GM19023 (cell line): ENCODE data around the gene GPR84.

Experiments used
- ATAC-seq: cut with Tn5 transposase; IDR thresholded peaks from one replicate; pipeline ENCODE4 v1.9.1; 2021; ENCODE audit warnings: mild to moderate bottlenecking, moderate library complexity; ENCODE audit not compliant: unreplicated experiment

The GPR84 gene

GRCh38 chr12:54375259-54375579 lies 10.9 kb upstream of the GPR84 start:
- no peak for ATAC-seq

GRCh38 chr12:54374562-54375258 lies 10.4 kb upstream of the GPR84 start:
- ATAC-seq = no peak

- ATAC-seq = no peak
These were observed 9.6 kb upstream of the GPR84 start for GRCh38 chr12:54373649-54374561.

GRCh38 chr12:54372113-54372806 lies 8.0 kb upstream of the GPR84 start:
- no peak for ATAC-seq

GRCh38 chr12:54371328-54372112 lies 7.2 kb upstream of the GPR84 start:
- ATAC-seq = no peak

GRCh38 chr12:54370171-54370730 lies 6.0 kb upstream of the GPR84 start:
- ATAC-seq = no peak

GRCh38 chr12:54369597-54370131 lies 5.4 kb upstream of the GPR84 start:
- no peak for ATAC-seq

- peak; percentile 73 for ATAC-seq
These were observed 4.7 kb upstream of the GPR84 start for GRCh38 chr12:54368709-54369596.

GRCh38 chr12:54368025-54368708 lies 3.9 kb upstream of the GPR84 start:
- peak; percentile 16 for ATAC-seq

- no peak for ATAC-seq
These were observed 668 bp downstream of the GPR84 start for GRCh38 chr12:54363618-54364017.

GRCh38 chr12:54363047-54363446 lies 1.2 kb downstream of the GPR84 start:
- no peak for ATAC-seq

GRCh38 chr12:54360717-54361456 lies 3.4 kb downstream of the GPR84 start:
- ATAC-seq = no peak

- no peak for ATAC-seq
These were observed 4.4 kb downstream of the GPR84 start for GRCh38 chr12:54359762-54360351.

GRCh38 chr12:54358945-54359761 lies 5.1 kb downstream of the GPR84 start:
- ATAC-seq = peak; percentile 99

GRCh38 chr12:54358191-54358944 lies 5.9 kb downstream of the GPR84 start:
- no peak for ATAC-seq
